B cell (primary cell): Measurements from ENCODE around the gene MIOX. TPM values are rescaled to one million over a fixed set of nuclear protein-coding genes. Genes with fewer than 3 reads are reported as not detected.

ENCODE experiments used
- ATAC-seq: fragments of 200-7000 bp; cut with Tn5 transposase; one replicate; pipeline ENCODE4 v1.10.0; 2021; ENCODE audit warnings: low read depth, mild to moderate bottlenecking, moderate number of reproducible peaks, moderate library complexity
- CTCF ChIA-PET: fragments of 350-600 bp; sonication (Branson Sonifier 250); formaldehyde crosslinking; loops from one replicate; lab custom pipeline; 2021; ENCODE audit warnings: antibody characterized with exemption, inconsistent platforms; lab: Charles Lee
- POLR2A ChIA-PET: fragments of 350-600 bp; sonication (Branson Sonifier 250); formaldehyde crosslinking; loops from one replicate; lab custom pipeline; 2021; ENCODE audit warnings: antibody characterized with exemption; lab: Charles Lee
- DNase-seq: peaks from one replicate; pipeline ENCODE4 v3.0.0; 2013
- H2AFZ ChIP-seq: 2 replicates; pipeline ENCODE4 v1.6.1; 2012; ENCODE audit warnings: mild to moderate bottlenecking, low read depth, low read length; ENCODE audit not compliant: insufficient read depth, poor library complexity, severe bottlenecking
- H3K27ac ChIP-seq, 2 donors: 1 replicate in 1 of 2; 2 replicates in 1 of 2; pipeline ENCODE4 v1.5.1; 2012 to 2013; ENCODE audit warnings: low read length in 2 of 2, mild to moderate bottlenecking in 2 of 2, moderate library complexity in 1 of 2
- H3K27me3 ChIP-seq, 4 experiments: fragments of 200-600 bp in 1 of 4; sonication (generic) in 1 of 4; replicated peaks in 1 of 4; 1 replicate in 2 of 4; 2 replicates in 2 of 4; pipeline versions ENCODE4 v1.6.1 to v1.7.0; 2013 to 2016; ENCODE audit warnings: low read length in 3 of 4, mild to moderate bottlenecking in 2 of 4, mixed read lengths in 1 of 4, moderate library complexity in 1 of 4; ENCODE audit not compliant: insufficient read depth in 4 of 4, control insufficient read depth in 3 of 4; ENCODE audit errors: control extremely low read depth in 1 of 4
- H3K36me3 ChIP-seq, 2 experiments: replicated peaks in 1 of 2; 1 replicate in 1 of 2; 2 replicates in 1 of 2; pipeline versions ENCODE4 v1.6.1 to v1.7.1; 2013; ENCODE audit warnings: low read length in 1 of 2; ENCODE audit not compliant: insufficient read depth in 2 of 2, control insufficient read depth in 1 of 2; ENCODE audit errors: control extremely low read depth in 1 of 2, extremely low read depth in 1 of 2
- H3K4me1 ChIP-seq, 2 donors: fragments of 200-600 bp in 1 of 2; sonication (generic) in 1 of 2; 1 replicate in 1 of 2; 2 replicates in 1 of 2; pipeline versions ENCODE4 v1.5.1 to v1.6.1; 2013 to 2017; ENCODE audit warnings: low read length in 2 of 2; ENCODE audit not compliant: control insufficient read depth in 2 of 2, insufficient read depth in 2 of 2
- H3K4me2 ChIP-seq: replicated peaks from 2 replicates; pipeline ENCODE3; 2012; ENCODE audit warnings: mild to moderate bottlenecking, low read depth, low read length; ENCODE audit not compliant: poor library complexity, severe bottlenecking
- H3K4me3 ChIP-seq, 5 experiments: fragments of 200-600 bp in 1 of 5; sonication (generic) in 1 of 5; 1 replicate in 3 of 5; 2 replicates in 2 of 5; pipeline versions ENCODE4 v1.5.1 to v1.7.0; 2011 to 2016; ENCODE audit warnings: low read length in 4 of 5, mild to moderate bottlenecking in 4 of 5, low read depth in 2 of 5, control low read depth in 1 of 5, moderate library complexity in 1 of 5; ENCODE audit not compliant: insufficient read depth in 1 of 5; ENCODE audit errors: control extremely low read depth in 1 of 5, extremely low read depth in 1 of 5
- H3K79me2 ChIP-seq: fragments of 200-600 bp; sonication (generic); one replicate; pipeline ENCODE4 v1.6.0; 2016; ENCODE audit warnings: low read length; ENCODE audit not compliant: control insufficient read depth, insufficient read depth
- H3K9ac ChIP-seq: fragments of 200-600 bp; sonication (generic); 2 replicates; pipeline ENCODE4 v1.6.1; 2017; ENCODE audit warnings: mild to moderate bottlenecking, low read length, moderate library complexity
- H3K9me3 ChIP-seq, 3 donors: one replicate each; pipeline versions ENCODE4 v1.6.1 to v1.7.1; 2013; ENCODE audit warnings: low read length in 2 of 3; ENCODE audit not compliant: control insufficient read depth in 2 of 3, insufficient read depth in 1 of 3; ENCODE audit errors: control extremely low read depth in 1 of 3
- H4K20me1 ChIP-seq: 2 replicates; pipeline ENCODE4 v1.6.0; 2012; ENCODE audit warnings: mild to moderate bottlenecking, low read length; ENCODE audit not compliant: insufficient read depth, control insufficient read depth, poor library complexity, severe bottlenecking
- H3K27ac Mint-ChIP-seq: one replicate; pipeline ENCODE4 v1.8.0; 2021; ENCODE audit warnings: mixed read lengths
- H3K27me3 Mint-ChIP-seq: one replicate; pipeline ENCODE4 v1.8.0; 2021; ENCODE audit warnings: mixed read lengths
- H3K4me1 Mint-ChIP-seq: one replicate; pipeline ENCODE4 v1.8.0; 2021; ENCODE audit warnings: mixed read lengths
- H3K4me3 Mint-ChIP-seq: one replicate; pipeline ENCODE4 v1.8.0; 2021; ENCODE audit warnings: mixed read lengths
- H3K9me3 Mint-ChIP-seq: one replicate; pipeline ENCODE4 v1.8.0; 2022; ENCODE audit warnings: mixed read lengths; ENCODE audit not compliant: insufficient read depth
- EZH2 ChIP-seq: IDR thresholded peaks from 2 replicates; pipeline ENCODE4 v1.6.1; 2012; ENCODE audit warnings: borderline replicate concordance, low read depth, mild to moderate bottlenecking, moderate library complexity, low read length; ENCODE audit not compliant: insufficient read depth, poor library complexity, severe bottlenecking
- WGBS: methylation state at CpG from one replicate; pipeline ENCODE4 v1.1.5; 2013; ENCODE audit warnings: missing lambda C conversion rate; ENCODE audit not compliant: insufficient coverage; 5-methylcytosine and 5-hydroxymethylcytosine counted together
- intact Hi-C: fragments of 100-400 bp; cut with micrococcal nuclease; formaldehyde crosslinking; loops from one replicate; pipeline ENCODE4 v1.10.0; 2022
- polyA plus RNA-seq: library from polyadenylated mRNA; depleted of rRNA; stranded (reverse); fragments of >200 nt; gene quantifications from 2 replicates; pipeline ENCODE4 v1.2.3, GENCODE V29; 2012
- total RNA-seq, 2 donors: library from RNA; stranded (reverse); fragments of 120-200 nt in 1 of 2; gene quantifications; 1 replicate in 1 of 2; 2 replicates in 1 of 2; pipeline versions ENCODE4 v1.2.3 to v1.2.4, GENCODE V29; 2013 to 2022
- TF ChIP-seq, protein P1 (sequence below): fragments of 200-600 bp; IDR thresholded peaks from one replicate; pipeline ENCODE4 v1.8.0; 2022; ENCODE audit warnings: antibody characterized with exemption, mild to moderate bottlenecking

MIOX gene
- total and polyA plus RNA-seq, 2 donors (not counting 1 experiment from before 2014, with no cell fraction given) = 0.88 TPM; not detected in 1

GRCh38 chr22:50529897-50530579 is 43.4 kb downstream of the MIOX start, which contains the start of gene TYMP:
TYMP (minus strand) TSS chr22:50530012; CDS start chr22:50529709, 303 bp downstream.
- H3K27me3 ChIP-seq = no peaks in the 10 kb centered on the region
- H3K9me3 Mint-ChIP-seq = no peaks in the 10 kb centered on the region
- TF ChIP-seq, protein P1, sequence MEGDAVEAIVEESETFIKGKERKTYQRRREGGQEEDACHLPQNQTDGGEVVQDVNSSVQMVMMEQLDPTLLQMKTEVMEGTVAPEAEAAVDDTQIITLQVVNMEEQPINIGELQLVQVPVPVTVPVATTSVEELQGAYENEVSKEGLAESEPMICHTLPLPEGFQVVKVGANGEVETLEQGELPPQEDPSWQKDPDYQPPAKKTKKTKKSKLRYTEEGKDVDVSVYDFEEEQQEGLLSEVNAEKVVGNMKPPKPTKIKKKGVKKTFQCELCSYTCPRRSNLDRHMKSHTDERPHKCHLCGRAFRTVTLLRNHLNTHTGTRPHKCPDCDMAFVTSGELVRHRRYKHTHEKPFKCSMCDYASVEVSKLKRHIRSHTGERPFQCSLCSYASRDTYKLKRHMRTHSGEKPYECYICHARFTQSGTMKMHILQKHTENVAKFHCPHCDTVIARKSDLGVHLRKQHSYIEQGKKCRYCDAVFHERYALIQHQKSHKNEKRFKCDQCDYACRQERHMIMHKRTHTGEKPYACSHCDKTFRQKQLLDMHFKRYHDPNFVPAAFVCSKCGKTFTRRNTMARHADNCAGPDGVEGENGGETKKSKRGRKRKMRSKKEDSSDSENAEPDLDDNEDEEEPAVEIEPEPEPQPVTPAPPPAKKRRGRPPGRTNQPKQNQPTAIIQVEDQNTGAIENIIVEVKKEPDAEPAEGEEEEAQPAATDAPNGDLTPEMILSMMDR = no peak
- TF ChIP-seq EZH2 = no peak
- no peaks in the 10 kb centered on the region for H3K27me3 Mint-ChIP-seq
- H3K4me1 Mint-ChIP-seq = peaks cover 51% of the 10 kb centered on the region
- ATAC-seq (peak; percentile 25), DNase-seq (peak; percentile 90)
- CTCF ChIA-PET = interaction anchor here (0.6 to 5.5 kb wide), 5 partner anchors 9 to 279 kb away, joined by 3 to 81 read pairs (median 4); partner anchors contain the start of genes HDAC10 and SYCE3
- peak within 1 kb of the TSS; percentile 95 for H3K4me3 Mint-ChIP-seq
- peak within 1 kb of the TSS; percentile 99 to 100 for H3K27ac ChIP-seq
- peaks cover 13% of the 10 kb centered on the region for H3K79me2 ChIP-seq
- peak within 1 kb of the TSS; percentile 97 for H3K9ac ChIP-seq
- peaks cover 22 to 65% of the 10 kb centered on the region in 2 donors for H3K4me1 ChIP-seq
- H3K36me3 ChIP-seq = no peaks in the 10 kb centered on the region
- WGBS = 1% methylated on average over 92 of the region's 92 CpGs
- peak within 1 kb of the TSS; percentile 99 for H3K27ac Mint-ChIP-seq
- peaks cover 3% of the 10 kb centered on the region for H4K20me1 ChIP-seq
- peaks cover 0 to 9% (median 0%) of the 10 kb centered on the region in 3 donors for H3K9me3 ChIP-seq
- peak within 1 kb of the TSS; percentile 62 for H2AFZ ChIP-seq
- intact Hi-C loops = loop anchor here (1.0 to 5.0 kb wide), 3 partner anchors 22 to 339 kb away; partner anchors contain the start of gene NCAPH2
- POLR2A ChIA-PET = interaction anchor here (0.7 to 5.4 kb wide), 9 partner anchors 11 to 98 kb away, joined by 3 to 104 read pairs (median 5); partner anchors contain the start of genes ARSA, LMF2, NCAPH2 and SYCE3
- peak within 1 kb of the TSS; percentile 39 to 95 (median 95) for H3K4me3 ChIP-seq
- H3K4me2 ChIP-seq = peak within 1 kb of the TSS; percentile 84

- peaks cover 22 to 69% of the 10 kb centered on the region in 2 donors for H3K4me1 ChIP-seq
- peak overlapping the region; percentile 97 for H3K9ac ChIP-seq
- H3K79me2 ChIP-seq = peaks cover 10% of the 10 kb centered on the region
- peak overlapping the region; percentile 62 for H2AFZ ChIP-seq
- ChIA-PET CTCF (interaction anchor here (2.1 kb wide), 1 partner anchor 10 kb away, joined by 7 read pairs; no protein-coding TSS in a partner anchor), POLR2A (interaction anchor here (0.5 to 4.6 kb wide), 7 partner anchors 10 to 340 kb away, joined by 4 to 40 read pairs (median 18); partner anchors contain the start of genes LMF2, NCAPH2 and SYCE3)
- no peaks in the 10 kb centered on the region for H3K36me3 ChIP-seq
- WGBS = 1% methylated on average over 21 of the region's 21 CpGs
- Mint-ChIP-seq H3K9me3 (no peaks in the 10 kb centered on the region), H3K27me3 (no peaks in the 10 kb centered on the region), H3K4me1 (peaks cover 54% of the 10 kb centered on the region), H3K4me3 (peak overlapping the region; percentile 95), H3K27ac (peak overlapping the region; percentile 99)
- ATAC-seq (no peak), DNase-seq (no peak)
- H3K27ac ChIP-seq = peak overlapping the region; percentile 99 to 100
- peaks cover 0 to 9% (median 0%) of the 10 kb centered on the region in 3 donors for H3K9me3 ChIP-seq
- H3K4me2 ChIP-seq = peak overlapping the region; percentile 84
- intact Hi-C loops = loop anchor here (1.0 kb wide), 2 partner anchors 22 to 339 kb away; partner anchors contain the start of gene NCAPH2
- H3K4me3 ChIP-seq = peak overlapping the region; percentile 39 to 95 (median 95)
- no peaks in the 10 kb centered on the region for H3K27me3 ChIP-seq
- no peaks in the 10 kb centered on the region for H4K20me1 ChIP-seq
- TF ChIP-seq, protein P1 = no peak
- TF ChIP-seq EZH2 = no peak
These were observed 43.9 kb downstream of the MIOX start for GRCh38 chr22:50530580-50530876.
